HG03520 (cell line): ENCODE data around the gene DELE1.
"Not testable (repeated sequence)": the region's sequence is repeated elsewhere in the genome, so short reads cannot be mapped to it uniquely, and the experiment has no call there.

ENCODE experiments used
- ATAC-seq: cut with Tn5 transposase; IDR thresholded peaks from one replicate; pipeline ENCODE4 v1.9.1; 2021; ENCODE audit warnings: mild to moderate bottlenecking, moderate library complexity; ENCODE audit not compliant: unreplicated experiment

The DELE1 gene

GRCh38 chr5:141883892-141884318, 39.8 kb upstream of the DELE1 start:
- no peak for ATAC-seq

- no peak for ATAC-seq
Measured at GRCh38 chr5:141889282-141889871, 34.3 kb upstream of the DELE1 start.

GRCh38 chr5:141890429-141890828, 33.2 kb upstream of the DELE1 start:
- ATAC-seq: not testable (repeated sequence)

GRCh38 chr5:141897425-141897824, 26.2 kb upstream of the DELE1 start:
- ATAC-seq: no peak

- no peak for ATAC-seq
Measured at GRCh38 chr5:141898448-141899049, 25.1 kb upstream of the DELE1 start.

GRCh38 chr5:141902015-141902814, 21.5 kb upstream of the DELE1 start:
- ATAC-seq: no peak

- ATAC-seq: no peak
Measured at GRCh38 chr5:141903261-141903660, 20.4 kb upstream of the DELE1 start.

- ATAC-seq: no peak
Measured at GRCh38 chr5:141904551-141904950, 19.1 kb upstream of the DELE1 start.

GRCh38 chr5:141906517-141906916, 17.2 kb upstream of the DELE1 start:
- no peak for ATAC-seq

- ATAC-seq: no peak
Measured at GRCh38 chr5:141906972-141907371, 16.7 kb upstream of the DELE1 start.

- ATAC-seq: no peak
Measured at GRCh38 chr5:141908796-141909195, 14.9 kb upstream of the DELE1 start.

- ATAC-seq: no peak
Measured at GRCh38 chr5:141909212-141909611, 14.5 kb upstream of the DELE1 start.

- ATAC-seq: no peak
Measured at GRCh38 chr5:141910271-141910673, 13.4 kb upstream of the DELE1 start.

GRCh38 chr5:141913560-141914198, 10.0 kb upstream of the DELE1 start:
- no peak for ATAC-seq

- ATAC-seq: peak; percentile 57
Measured at GRCh38 chr5:141914199-141914743, 9.4 kb upstream of the DELE1 start.

- no peak for ATAC-seq
Measured at GRCh38 chr5:141914797-141915196, 8.9 kb upstream of the DELE1 start.

GRCh38 chr5:141915881-141916336, 7.8 kb upstream of the DELE1 start:
- ATAC-seq: no peak

- ATAC-seq: no peak
Measured at GRCh38 chr5:141916522-141916921, 7.1 kb upstream of the DELE1 start.

GRCh38 chr5:141917760-141918159, 5.9 kb upstream of the DELE1 start:
- no peak for ATAC-seq

GRCh38 chr5:141919218-141920119, 4.2 kb upstream of the DELE1 start:
- no peak for ATAC-seq
